Stimulated activated CD4-positive, alpha-beta T cell treated with anti-CD3 and anti-CD28 coated beads, Interleukin-15, amount 100 ng/mL, for 24 hours (primary cell): Measurements from ENCODE around the gene TRIM34.
"Not testable (repeated sequence)": the region's sequence is repeated elsewhere in the genome, so short reads cannot be mapped to it uniquely, and the experiment has no call there.

ENCODE experiments used
- DNase-seq: peaks from one replicate; pipeline ENCODE4 v3.0.0-alpha.2; 2020

TRIM34 gene

GRCh38 chr11:5624489-5625279 is at the start of gene TRIM34:
Gene TRIM34, plus strand, starts transcription at chr11:5625001. Its CDS starts 7,331 bp downstream, at chr11:5632332.
- peak; percentile 67 for DNase-seq

- no peak for DNase-seq
Observed at GRCh38 chr11:5575152-5575551, 49.6 kb upstream of the TRIM34 start.

- DNase-seq: no peak
Observed at GRCh38 chr11:5577101-5577500, 47.7 kb upstream of the TRIM34 start.

GRCh38 chr11:5580577-5580976 is 44.2 kb upstream of the TRIM34 start, which contains the start of gene OR52B6:
Gene OR52B6, plus strand, starts transcription at chr11:5580877. Its CDS starts 0 bp downstream, at chr11:5580877.
- DNase-seq: no peak

GRCh38 chr11:5581014-5581413 is 43.8 kb upstream of the TRIM34 start:
- DNase-seq: no peak

GRCh38 chr11:5584458-5584857 is 40.3 kb upstream of the TRIM34 start:
- not testable (repeated sequence) for DNase-seq

GRCh38 chr11:5589906-5590305 is 34.9 kb upstream of the TRIM34 start:
- DNase-seq: not testable (repeated sequence)

- no peak for DNase-seq
Observed at GRCh38 chr11:5591613-5592012, 33.2 kb upstream of the TRIM34 start.

GRCh38 chr11:5592615-5593014 is 32.2 kb upstream of the TRIM34 start:
- no peak for DNase-seq

- DNase-seq: no peak
Observed at GRCh38 chr11:5593146-5593545, 31.7 kb upstream of the TRIM34 start.

- DNase-seq: peak; percentile 15
Observed at GRCh38 chr11:5596607-5597201, 28.1 kb upstream of the TRIM34 start, which contains the start of gene TRIM6. Gene TRIM6, plus strand, starts transcription at chr11:5596637. Its CDS starts 261 bp downstream, at chr11:5596898.

GRCh38 chr11:5597953-5598352 is 26.8 kb upstream of the TRIM34 start:
- DNase-seq: no peak

- DNase-seq: peak; percentile 69
Observed at GRCh38 chr11:5600374-5600851, 24.4 kb upstream of the TRIM34 start.

GRCh38 chr11:5602791-5603190 is 22.0 kb upstream of the TRIM34 start:
- DNase-seq: not testable (repeated sequence)

GRCh38 chr11:5603326-5603725 is 21.5 kb upstream of the TRIM34 start:
- no peak for DNase-seq

- no peak for DNase-seq
Observed at GRCh38 chr11:5604896-5605295, 19.9 kb upstream of the TRIM34 start.

GRCh38 chr11:5605849-5606248 is 19.0 kb upstream of the TRIM34 start:
- no peak for DNase-seq

- DNase-seq: no peak
Observed at GRCh38 chr11:5608808-5609207, 16.0 kb upstream of the TRIM34 start.

- DNase-seq: no peak
Observed at GRCh38 chr11:5610446-5610845, 14.4 kb upstream of the TRIM34 start.

- DNase-seq: no peak
Observed at GRCh38 chr11:5611627-5612026, 13.2 kb upstream of the TRIM34 start.

- DNase-seq: no peak
Observed at GRCh38 chr11:5618807-5619206, 6.0 kb upstream of the TRIM34 start.

GRCh38 chr11:5620651-5621521 is 3.9 kb upstream of the TRIM34 start:
- no peak for DNase-seq

GRCh38 chr11:5621580-5621979 is 3.2 kb upstream of the TRIM34 start:
- no peak for DNase-seq
